Frontal cortex (tissue), 4 donors: ENCODE results near the gene GNAO1. TPM values are rescaled to one million over a fixed set of nuclear protein-coding genes. Genes with fewer than 3 reads are reported as not detected.

Source experiments
- DNase-seq, 2 donors: peaks; one replicate each; pipeline ENCODE4 v3.0.0; 2012; ENCODE audit warnings: low spot score in 2 of 2
- FAIRE-seq: peaks from 2 replicates; lab custom pipeline; 2012; peaks lifted over from hg19 to GRCh38; lab: Jason Lieb, UNC
- total RNA-seq: library from RNA; depleted of rRNA; stranded (reverse); fragments of >200 nt; gene quantifications from one replicate; pipeline ENCODE4 v1.2.3, GENCODE V29; 2014
- donor health status: control.
- donor health status: control.
- donor health status: control.

The GNAO1 gene
- 54.2 TPM for total RNA-seq

GRCh38 chr16:56191156-56191815 is at the start of gene GNAO1:
Gene GNAO1, plus strand, starts transcription at chr16:56191489. Its CDS starts 747 bp downstream, at chr16:56192236.
- DNase-seq (peak; percentile 88 to 94), FAIRE-seq (no peak)

GRCh38 chr16:56143666-56144065 is 47.6 kb upstream of the GNAO1 start:
- FAIRE-seq: no peak
- DNase-seq: no peak

GRCh38 chr16:56145369-56145768 is 45.9 kb upstream of the GNAO1 start:
- no peak for DNase-seq
- no peak for FAIRE-seq

DNA sequence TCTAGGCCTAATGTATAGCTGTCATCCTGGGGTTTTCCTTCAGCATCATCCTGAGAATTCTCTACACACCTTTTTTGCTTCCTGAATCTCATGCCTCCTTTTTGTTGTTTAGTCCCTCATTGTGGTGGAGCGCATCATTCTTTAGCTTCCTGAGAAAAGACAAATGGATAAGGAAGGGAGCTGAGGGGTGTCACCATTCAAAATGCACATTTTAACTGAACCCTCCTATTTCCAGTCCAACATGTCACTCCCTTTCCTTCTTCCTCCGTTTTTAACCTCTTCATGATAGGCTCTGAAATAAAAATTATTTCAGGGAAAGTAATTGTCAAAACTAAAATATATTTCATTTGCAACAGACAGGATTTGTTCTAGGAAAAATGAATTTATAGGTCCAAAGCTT is 39.7 kb upstream of the GNAO1 start:
- FAIRE-seq (no peak), DNase-seq (no peak)

GRCh38 chr16:56161658-56162057 is 29.6 kb upstream of the GNAO1 start:
- no peak for FAIRE-seq
- DNase-seq: no peak

- DNase-seq (no peak), FAIRE-seq (no peak)
Observed at GRCh38 chr16:56163089-56163488, 28.2 kb upstream of the GNAO1 start.

DNA sequence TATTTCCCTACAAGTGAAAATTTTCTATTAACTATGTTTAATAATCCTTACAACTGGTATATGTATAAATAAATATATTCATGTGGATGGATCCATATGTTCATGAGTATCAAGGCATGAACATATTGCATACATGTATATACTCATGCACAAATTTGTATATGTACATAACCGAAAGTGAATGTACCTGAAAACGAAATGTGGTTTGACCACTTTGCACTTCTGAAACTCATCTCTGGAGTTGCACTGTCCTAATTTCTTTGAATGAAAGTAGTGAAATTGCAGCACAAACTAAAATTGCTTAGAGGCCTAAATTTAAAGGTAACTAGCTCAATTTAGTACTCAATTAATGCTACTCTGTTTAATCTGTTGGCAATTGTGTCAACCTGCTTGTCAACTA is 27.4 kb upstream of the GNAO1 start:
- FAIRE-seq: no peak
- DNase-seq: no peak

DNA sequence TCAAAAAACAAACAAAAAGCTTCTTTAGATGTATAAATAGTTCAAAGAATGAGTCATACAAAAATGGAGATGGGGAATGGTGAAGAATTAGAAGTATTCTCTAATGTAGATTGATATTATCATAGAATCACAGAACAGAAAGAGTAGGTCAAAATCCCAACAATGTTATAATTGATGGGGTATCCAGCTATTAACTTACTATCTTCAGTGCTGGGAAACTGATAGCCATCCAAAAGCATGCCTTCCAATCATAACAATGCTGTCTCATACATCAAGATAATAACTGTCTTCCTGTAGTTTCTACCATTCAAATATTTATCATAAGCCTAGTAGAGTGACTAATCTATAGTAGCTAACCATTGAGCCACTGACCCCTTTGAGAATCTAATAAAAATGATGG is 26.7 kb upstream of the GNAO1 start:
- FAIRE-seq (no peak), DNase-seq (no peak)

GRCh38 chr16:56174411-56174810 is 16.9 kb upstream of the GNAO1 start:
- FAIRE-seq (no peak), DNase-seq (no peak)

DNA sequence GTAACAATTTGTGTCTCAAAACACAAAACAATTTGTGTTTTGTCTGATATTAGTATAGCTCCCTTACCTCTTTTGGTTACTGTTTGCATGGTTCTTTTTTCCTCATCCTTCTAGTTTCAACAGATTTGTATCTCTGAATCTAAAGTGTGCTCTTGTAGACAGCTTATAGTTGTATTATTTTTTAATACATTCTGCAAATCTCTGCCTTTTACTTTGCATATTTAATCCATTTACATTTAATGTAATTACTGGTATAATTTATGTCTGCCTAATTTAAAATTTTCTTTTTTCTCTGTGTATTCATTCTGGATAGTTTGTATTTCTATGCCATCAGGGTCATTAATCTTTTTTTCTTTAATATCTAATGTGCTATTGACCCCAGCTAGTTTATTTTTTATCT is 9.9 kb upstream of the GNAO1 start:
- FAIRE-seq: no peak
- no peak for DNase-seq

DNA sequence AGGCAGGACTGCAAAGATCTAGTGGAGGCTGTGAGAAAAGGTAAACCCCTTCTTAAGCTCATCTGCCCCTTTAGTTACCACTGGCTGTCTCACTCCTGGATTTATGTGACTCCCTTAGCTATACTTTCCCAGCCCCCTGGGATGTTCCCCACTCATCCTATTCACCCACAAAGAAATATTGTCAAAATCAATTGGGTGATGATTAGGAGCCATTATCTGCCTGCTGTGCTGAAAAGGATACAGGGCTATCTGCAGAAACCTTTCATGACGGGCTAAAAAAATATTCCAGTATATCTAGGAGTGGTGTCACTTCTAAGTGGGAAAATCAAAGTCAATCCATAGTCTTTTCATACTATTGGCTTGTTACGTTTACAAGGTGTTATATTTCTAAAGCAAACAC is 8.0 kb upstream of the GNAO1 start:
- FAIRE-seq: no peak
- no peak for DNase-seq

- FAIRE-seq (no peak), DNase-seq (no peak)
Observed at GRCh38 chr16:56190048-56190676, 1.1 kb upstream of the GNAO1 start.

- DNase-seq (no peak), FAIRE-seq (no peak)
Observed at GRCh38 chr16:56190677-56191155, 573 bp upstream of the GNAO1 start.

DNA sequence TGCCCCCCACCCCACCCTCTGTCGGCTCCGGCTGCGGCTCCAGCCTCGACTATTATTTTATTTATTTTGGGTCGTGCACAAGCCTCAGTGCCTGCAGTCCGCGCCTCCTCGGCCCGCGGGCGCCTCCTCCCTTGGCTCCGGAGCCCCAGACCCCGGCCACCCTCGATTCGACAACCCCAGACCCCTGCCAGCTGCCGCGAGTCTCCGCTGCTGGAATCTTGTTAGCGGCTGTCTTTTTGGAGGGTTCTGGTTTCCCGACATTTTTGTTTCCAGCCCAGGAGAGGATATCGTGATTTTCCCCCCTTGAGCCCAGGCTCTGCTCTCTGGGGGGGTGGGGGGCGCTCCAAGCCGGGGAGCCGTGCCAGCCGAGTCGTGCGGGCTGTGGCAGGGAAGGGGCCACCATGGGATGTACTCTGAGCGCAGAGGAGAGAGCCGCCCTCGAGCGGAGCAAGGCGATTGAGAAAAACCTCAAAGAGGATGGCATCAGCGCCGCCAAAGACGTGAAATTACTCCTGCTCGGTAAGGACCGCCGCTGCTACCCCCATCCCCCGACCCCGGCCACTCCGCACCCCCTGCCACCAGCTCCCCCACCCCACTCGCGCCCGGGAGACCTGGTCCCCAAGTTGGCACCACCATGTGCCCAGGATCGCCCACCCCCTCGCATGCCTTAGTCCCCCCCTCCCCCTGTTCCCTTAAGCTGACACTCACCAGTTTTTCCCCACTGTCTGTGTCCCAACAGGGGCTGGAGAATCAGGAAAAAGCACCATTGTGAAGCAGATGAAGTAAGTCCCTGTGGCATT is 746 bp downstream of the GNAO1 start:
- peak in 1 of 2 donors; percentile 44 for DNase-seq
- FAIRE-seq: no peak

DNA sequence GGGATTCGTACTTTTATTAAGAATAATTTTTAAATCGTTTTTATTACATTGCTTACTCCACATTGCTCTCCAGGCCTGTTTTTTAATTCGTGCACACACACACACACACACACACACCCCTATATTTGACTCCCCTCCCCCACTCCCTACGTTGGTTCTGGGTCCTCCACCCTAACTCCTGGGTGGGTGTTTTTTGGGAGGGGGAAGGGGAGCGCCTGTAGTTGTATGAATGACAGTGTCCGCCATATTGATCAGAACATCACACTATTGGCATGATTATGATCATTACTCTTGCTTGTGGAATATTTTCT is 1.3 kb downstream of the GNAO1 start:
- DNase-seq (no peak), FAIRE-seq (no peak)

- FAIRE-seq (no peak), DNase-seq (no peak)
Observed at GRCh38 chr16:56192986-56193945, 2.0 kb downstream of the GNAO1 start.

DNA sequence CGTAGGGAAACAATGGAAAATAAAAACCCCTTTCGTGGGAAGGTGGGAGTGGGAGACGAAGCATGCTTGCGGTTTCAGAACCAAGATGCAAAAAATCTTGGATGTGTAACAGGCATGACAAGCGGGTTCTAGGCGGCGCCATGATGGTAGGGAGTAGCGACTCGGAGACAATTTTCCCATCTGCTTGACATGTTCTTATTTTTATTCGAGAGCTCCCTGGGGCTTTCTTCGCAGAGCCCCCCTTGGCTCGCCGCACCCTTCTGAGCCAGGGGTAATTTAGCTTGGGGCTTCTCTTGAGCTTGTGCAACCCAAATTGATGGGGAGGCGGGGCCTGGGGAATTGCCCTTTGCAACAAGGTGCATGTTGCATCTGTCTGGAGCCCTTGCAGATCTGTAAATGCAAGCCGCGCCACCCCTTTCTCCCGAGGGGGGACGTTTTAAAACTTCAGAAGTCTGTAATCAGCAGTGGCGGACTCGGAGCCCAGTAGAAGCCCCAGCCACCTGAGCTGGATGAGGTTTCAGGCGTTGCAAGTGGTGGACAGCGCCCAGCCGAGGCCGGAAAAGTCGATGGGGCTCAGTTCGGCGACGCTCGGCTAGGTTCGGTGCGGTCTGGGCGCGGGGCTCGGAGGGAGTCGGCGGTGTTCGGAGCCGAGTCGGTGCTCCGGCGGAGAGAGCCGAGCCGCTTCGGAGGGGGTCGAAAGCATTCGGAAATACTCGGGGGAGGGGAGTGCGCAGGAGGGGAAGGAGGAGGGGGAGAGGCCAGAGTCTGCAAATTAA is 2.9 kb downstream of the GNAO1 start:
- DNase-seq (peak; percentile 68 to 76), FAIRE-seq (peak; percentile 77)

- no peak for FAIRE-seq
- no peak for DNase-seq
Observed at GRCh38 chr16:56195151-56195550, 3.9 kb downstream of the GNAO1 start.

- FAIRE-seq (no peak), DNase-seq (no peak)
Observed at GRCh38 chr16:56196381-56196780, 5.1 kb downstream of the GNAO1 start.
